ENCODE measurements around the gene ARHGAP32.
"Not testable (repeated sequence)": the region's sequence is repeated elsewhere in the genome, so short reads cannot be mapped to it uniquely, and the experiment has no call there.

The ARHGAP32 gene

DNA sequence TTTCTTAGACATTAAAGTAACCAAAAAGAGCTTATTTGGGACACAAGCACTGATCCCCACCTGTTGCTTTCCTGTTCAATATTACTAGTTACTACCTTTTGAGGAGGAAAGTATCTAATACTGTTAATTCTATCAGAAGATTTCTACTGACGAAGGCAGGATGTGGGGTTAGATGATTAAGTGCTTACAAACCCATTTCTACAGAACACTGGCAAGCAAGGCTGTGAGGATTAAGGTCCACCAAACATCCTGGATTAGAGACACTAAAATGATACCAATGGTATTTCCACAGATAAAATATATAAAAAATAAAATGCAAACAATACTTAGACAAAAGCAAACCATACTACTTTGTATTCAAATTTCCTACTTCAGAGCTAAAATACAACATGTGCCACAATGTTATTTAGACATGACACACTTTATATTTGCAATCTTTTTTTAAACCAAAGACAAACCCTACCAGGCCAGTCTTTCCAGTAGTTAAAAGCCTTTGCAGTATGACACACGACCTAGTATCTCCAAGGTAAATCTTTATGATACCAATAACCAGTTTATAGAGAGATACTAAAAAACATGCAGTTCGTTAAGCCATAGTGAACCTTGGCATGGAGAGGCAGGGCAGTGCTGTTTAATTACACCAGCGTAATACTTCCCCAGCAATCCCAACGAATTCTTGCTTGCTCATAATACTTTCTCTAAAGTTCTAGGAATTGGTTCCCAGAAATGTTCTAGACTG, 178.2 kb downstream of the ARHGAP32 start:
- Histone ChIP-seq H3K4me1 (no peaks in the 10 kb centered on the region), H4K20me1 (no peaks in the 10 kb centered on the region), H3K27ac (no peak overlapping the region), H3K4me2 (no peak overlapping the region), H3K4me3 (no peak overlapping the region), H3K36me3 (no peaks in the 10 kb centered on the region), H3K9me3 (no peaks in the 10 kb centered on the region; the same call in 1 of the 2 replicates), H3K9ac (no peak overlapping the region), H3K27me3 (no peaks in the 10 kb centered on the region)
- TF ChIP-seq Cebpa-rat (IDR thresholded peaks at IDR 0.05) = no peak

DNA sequence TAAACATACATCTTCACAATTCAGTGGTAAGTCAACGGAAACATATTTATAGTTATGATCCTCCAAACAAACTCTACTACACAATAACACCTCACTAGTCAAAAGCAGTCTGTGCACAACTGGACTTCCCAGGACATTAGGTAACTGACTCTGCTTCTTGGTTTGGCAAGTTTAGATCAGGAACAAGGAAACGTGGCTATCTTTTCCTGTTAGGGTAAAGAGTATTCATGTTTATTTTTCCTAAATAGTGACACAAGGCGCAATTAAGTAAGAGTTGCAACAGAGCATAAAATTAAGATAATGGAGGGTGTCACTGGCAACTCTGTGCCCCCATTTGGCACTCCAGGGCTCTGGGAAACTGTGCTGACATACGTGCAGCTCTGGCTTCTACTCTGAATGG, 179.2 kb downstream of the ARHGAP32 start:
- no peak overlapping the region for H3K9ac ChIP-seq
- no peak overlapping the region for H3K27ac ChIP-seq
- H4K20me1 ChIP-seq = no peaks in the 10 kb centered on the region
- no peaks in the 10 kb centered on the region for H3K4me1 ChIP-seq
- H3K36me3 ChIP-seq = no peaks in the 10 kb centered on the region
- TF ChIP-seq Cebpa-rat (IDR thresholded peaks at IDR 0.05) = no peak
- no peak overlapping the region for H3K4me2 ChIP-seq
- H3K9me3 ChIP-seq = no peaks in the 10 kb centered on the region; the same call in 1 of the 2 replicates
- no peaks in the 10 kb centered on the region for H3K27me3 ChIP-seq
- no peak overlapping the region for H3K4me3 ChIP-seq

DNA sequence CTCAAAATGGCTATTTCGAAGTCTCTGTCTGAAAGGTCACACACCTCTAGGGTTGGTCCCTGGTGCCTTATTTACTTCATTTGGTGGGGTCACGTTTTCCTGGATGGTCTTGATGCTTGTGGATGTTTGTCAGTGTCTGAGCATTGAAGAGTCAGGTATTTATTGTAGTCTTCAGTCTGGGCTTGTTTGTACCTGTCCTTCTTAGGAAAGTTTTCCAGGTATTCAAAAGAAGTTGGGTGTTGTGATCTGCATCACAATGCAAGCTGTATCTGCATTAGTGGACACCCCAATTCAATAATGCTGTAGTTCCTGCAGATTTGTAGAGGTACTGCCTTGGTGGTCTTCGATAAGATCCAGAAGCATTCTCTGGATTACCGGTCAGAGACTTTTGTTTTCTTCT, 186.0 kb downstream of the ARHGAP32 start:
- H3K4me2 ChIP-seq = no peak overlapping the region
- no peaks in the 10 kb centered on the region for H3K4me1 ChIP-seq
- H4K20me1 ChIP-seq = no peaks in the 10 kb centered on the region
- H3K27ac ChIP-seq = no peak overlapping the region
- no peaks in the 10 kb centered on the region for H3K27me3 ChIP-seq
- H3K9me3 ChIP-seq = peaks cover 50% of the 10 kb centered on the region
- H3K9ac ChIP-seq = no peak overlapping the region
- H3K36me3 ChIP-seq = peaks cover 16% of the 10 kb centered on the region; the same call in 1 of the 2 replicates
- TF ChIP-seq Cebpa-rat (IDR thresholded peaks at IDR 0.05) = no peak
- H3K4me3 ChIP-seq = no peak overlapping the region

DNA sequence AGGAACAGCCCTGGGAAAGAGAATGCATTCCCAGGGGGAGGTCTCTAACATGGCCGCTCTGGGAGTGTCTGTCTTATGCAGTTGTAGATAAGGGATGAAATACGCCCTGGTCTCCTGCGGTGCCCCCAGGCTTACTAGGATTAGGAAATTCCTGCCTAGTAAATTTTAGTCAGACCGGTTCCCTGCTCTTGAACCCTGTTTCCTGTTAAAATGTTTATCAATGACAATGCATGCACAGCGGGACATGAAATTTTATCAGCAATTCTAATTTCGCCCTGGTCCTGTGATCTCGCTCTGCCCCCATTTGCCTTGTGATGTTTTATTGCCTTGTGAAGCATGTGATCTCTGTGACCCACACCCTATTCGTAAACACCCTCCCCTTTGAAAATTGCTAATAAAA, 193.0 kb downstream of the ARHGAP32 start:
- not testable (repeated sequence) for H3K4me2 ChIP-seq, H4K20me1 ChIP-seq, H3K4me1 ChIP-seq, H3K4me3 ChIP-seq, H3K27me3 ChIP-seq, H3K9ac ChIP-seq, H3K27ac ChIP-seq
- Histone ChIP-seq H3K36me3 (peaks cover 19% of the 10 kb centered on the region), H3K9me3 (peaks cover 59% of the 10 kb centered on the region)

DNA sequence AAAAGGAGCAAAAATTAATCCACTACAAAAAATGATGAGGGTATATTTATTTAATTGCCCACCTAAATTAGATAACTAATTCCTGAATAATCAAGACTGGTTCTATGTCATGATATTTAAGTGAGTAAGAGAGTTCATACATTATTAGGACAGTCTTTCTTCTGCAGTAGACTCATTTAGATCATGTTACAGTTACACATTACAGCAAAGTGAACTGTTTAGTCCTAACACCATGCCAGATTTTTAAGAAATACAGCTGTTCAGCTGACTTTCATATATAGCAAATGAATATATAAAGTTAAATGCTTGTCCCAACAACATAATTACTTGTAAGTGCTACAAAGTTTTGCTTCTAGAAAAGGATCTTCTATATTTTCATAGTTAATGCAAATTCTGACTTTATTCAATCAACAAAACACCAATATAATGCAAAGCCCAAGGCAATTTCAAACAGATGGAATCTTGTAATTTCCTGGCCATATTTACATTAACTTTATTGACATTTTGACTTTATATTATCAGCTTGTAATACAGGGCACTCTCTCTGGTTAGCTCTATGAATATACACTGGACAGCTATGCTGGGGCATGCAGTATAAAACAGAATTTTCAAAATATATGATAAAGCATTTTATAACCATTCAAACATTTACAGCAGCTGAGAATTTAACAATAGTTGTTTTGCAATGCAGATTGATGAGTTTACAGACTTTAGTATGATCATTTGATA, 203.7 kb downstream of the ARHGAP32 start:
- no peak overlapping the region for H3K27ac ChIP-seq
- no peak overlapping the region for H3K9ac ChIP-seq
- H4K20me1 ChIP-seq = no peaks in the 10 kb centered on the region
- 0 out of 2 replicates have a peak, but pooled peaks cover 3% of the 10 kb centered on the region for H3K9me3 ChIP-seq
- no peaks in the 10 kb centered on the region for H3K27me3 ChIP-seq
- no peak for TF ChIP-seq Cebpa-rat (IDR thresholded peaks at IDR 0.05)
- H3K36me3 ChIP-seq = 0 out of 2 replicates have a peak, but pooled peaks cover 4% of the 10 kb centered on the region
- H3K4me2 ChIP-seq = no peak overlapping the region
- H3K4me1 ChIP-seq = no peaks in the 10 kb centered on the region
- H3K4me3 ChIP-seq = no peak overlapping the region

DNA sequence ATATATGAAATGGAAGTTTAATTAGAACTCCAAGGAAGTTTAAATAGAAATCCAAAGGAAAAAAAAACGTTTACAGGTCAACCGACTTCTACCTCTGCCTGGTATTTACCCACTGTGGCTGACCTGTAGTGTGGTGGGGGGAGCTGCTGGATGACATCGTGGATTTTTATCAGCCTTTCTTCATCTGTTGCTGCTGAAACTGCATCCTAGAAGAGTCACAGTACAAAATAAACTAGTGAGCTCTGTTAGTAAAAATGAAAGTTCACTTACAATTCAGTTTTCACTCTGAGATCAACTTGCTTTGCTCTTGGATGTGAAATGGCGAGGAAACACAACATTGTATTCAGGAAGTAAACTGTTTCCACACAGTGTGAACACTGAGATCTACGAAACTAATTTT, 206.2 kb downstream of the ARHGAP32 start:
- no peak for TF ChIP-seq Cebpa-rat (IDR thresholded peaks at IDR 0.05)
- no peaks in the 10 kb centered on the region for H4K20me1 ChIP-seq

DNA sequence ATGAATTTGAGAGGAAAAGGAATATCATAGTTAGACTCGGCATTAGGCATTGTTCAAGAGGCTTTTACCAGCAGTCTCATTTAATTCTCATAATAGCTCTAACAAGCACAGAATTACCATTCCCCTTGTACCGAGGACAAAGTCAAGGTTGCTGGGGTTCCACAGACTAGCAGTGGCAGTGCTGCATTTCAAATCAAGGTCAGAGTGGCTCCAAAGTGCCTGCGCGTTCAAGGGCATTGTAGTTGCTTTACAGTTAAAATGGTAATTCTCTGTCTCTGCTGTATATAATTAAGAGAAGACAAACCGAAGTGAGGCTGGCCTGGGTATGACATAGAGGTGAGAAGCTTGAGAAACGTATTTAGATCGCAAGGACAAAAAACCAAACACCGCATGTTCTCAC, 209.1 kb downstream of the ARHGAP32 start:
- H4K20me1 ChIP-seq = no peaks in the 10 kb centered on the region
- H3K4me3 ChIP-seq = no peak overlapping the region
- no peak overlapping the region for H3K4me2 ChIP-seq
- no peaks in the 10 kb centered on the region for H3K9me3 ChIP-seq
- no peaks in the 10 kb centered on the region for H3K4me1 ChIP-seq
- H3K36me3 ChIP-seq = 0 out of 2 replicates have a peak, but pooled peaks cover 4% of the 10 kb centered on the region
- TF ChIP-seq Cebpa-rat (IDR thresholded peaks at IDR 0.05) = no peak
- no peak overlapping the region for H3K27ac ChIP-seq
- H3K27me3 ChIP-seq = no peaks in the 10 kb centered on the region
- H3K9ac ChIP-seq = no peak overlapping the region

More for the DNA sequence above, 206.2 kb downstream of the ARHGAP32 start:
- Histone ChIP-seq H3K4me1 (no peaks in the 10 kb centered on the region), H3K36me3 (0 out of 2 replicates have a peak, but pooled peaks cover 4% of the 10 kb centered on the region), H3K9me3 (0 out of 2 replicates have a peak, but pooled peaks cover 3% of the 10 kb centered on the region), H3K9ac (no peak overlapping the region), H3K27ac (no peak overlapping the region), H3K4me2 (no peak overlapping the region), H3K4me3 (no peak overlapping the region), H3K27me3 (no peaks in the 10 kb centered on the region)

DNA sequence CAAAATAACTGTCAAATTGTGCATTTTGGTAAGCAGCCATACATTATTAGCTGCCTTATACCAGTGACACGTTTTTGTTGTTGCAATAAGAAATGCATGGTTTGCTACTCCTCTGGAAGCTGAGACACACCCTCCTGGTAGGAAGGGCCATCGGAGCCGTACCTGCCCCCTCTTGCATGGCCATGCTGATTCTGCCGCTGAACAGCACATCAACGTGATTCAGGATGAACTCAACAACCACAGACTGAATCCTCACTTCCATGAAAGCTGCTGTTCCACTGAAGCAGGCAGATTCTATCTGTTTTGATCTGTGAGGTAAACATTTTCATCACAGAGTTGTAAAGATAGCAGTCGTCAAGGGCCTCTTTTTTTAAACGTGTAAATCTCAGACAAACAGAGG, 210.9 kb downstream of the ARHGAP32 start:
- peaks cover 14% of the 10 kb centered on the region; the same call in 1 of the 2 replicates for H3K36me3 ChIP-seq
- H3K27ac ChIP-seq = no peak overlapping the region
- no peaks in the 10 kb centered on the region for H3K9me3 ChIP-seq
- no peak overlapping the region for H3K4me2 ChIP-seq
- no peak for TF ChIP-seq Cebpa-rat (IDR thresholded peaks at IDR 0.05)
- no peaks in the 10 kb centered on the region for H3K4me1 ChIP-seq
- H3K4me3 ChIP-seq = no peak overlapping the region
- no peak overlapping the region for H3K9ac ChIP-seq
- no peaks in the 10 kb centered on the region for H3K27me3 ChIP-seq
- H4K20me1 ChIP-seq = no peaks in the 10 kb centered on the region

DNA sequence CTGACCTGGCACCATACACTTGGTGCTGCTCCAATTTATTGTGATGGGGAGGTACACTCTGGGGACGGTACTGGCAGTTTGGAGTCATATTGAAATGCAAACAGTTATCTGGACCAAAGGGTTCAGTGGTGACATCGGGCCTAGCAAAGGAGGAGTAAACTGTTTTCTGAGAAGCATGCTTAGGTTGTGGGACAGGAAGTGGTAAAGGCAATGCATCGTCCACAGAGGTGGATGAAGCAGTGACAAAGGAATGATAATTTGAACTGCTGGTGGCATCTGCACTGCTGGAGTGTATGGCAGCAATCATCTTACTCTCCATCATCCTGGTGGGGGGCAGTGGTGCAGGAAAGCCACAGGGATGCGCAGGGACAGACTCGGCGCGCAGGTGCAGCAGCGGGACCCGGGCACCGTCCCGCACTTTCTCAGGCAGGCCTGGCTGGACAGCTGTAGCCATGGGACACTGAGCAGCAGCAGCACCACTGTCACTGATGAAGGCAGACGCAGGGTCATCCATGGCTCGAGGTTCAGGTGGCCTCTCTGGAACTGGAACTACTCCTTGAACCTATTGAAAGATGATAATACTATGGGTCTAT, 221.4 kb downstream of the ARHGAP32 start:
- Histone ChIP-seq H3K27ac (no peak overlapping the region), H3K4me1 (peaks cover 8% of the 10 kb centered on the region), H3K9me3 (no peaks in the 10 kb centered on the region), H3K4me3 (no peak overlapping the region), H4K20me1 (no peaks in the 10 kb centered on the region), H3K36me3 (peaks cover 55% of the 10 kb centered on the region), H3K9ac (no peak overlapping the region), H3K4me2 (no peak overlapping the region), H3K27me3 (no peaks in the 10 kb centered on the region)
- no peak for TF ChIP-seq Cebpa-rat (IDR thresholded peaks at IDR 0.05)

DNA sequence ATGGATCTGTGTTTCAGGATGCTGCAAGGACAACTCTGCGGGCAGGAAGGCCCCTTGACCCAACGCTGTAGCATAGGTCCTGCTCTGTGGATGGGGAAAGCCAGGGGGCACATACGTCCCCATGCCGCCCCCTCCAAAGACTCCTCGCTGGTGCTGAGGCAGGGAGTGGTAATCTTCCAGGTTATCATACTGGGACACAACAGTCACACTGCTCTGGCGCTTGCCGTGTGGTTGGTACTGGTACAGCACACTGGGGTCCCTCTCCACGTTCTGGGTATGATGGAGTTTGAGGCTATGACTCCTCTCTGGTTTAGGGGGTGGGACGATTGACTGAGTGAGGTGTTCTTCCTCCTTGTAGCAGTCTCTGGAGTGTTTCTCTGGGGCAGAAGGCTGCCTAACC, 223.2 kb downstream of the ARHGAP32 start:
- H3K9me3 ChIP-seq = no peaks in the 10 kb centered on the region
- no peaks in the 10 kb centered on the region for H4K20me1 ChIP-seq
- H3K9ac ChIP-seq = no peak overlapping the region
- H3K4me1 ChIP-seq = peaks cover 18% of the 10 kb centered on the region
- peaks cover 46% of the 10 kb centered on the region for H3K36me3 ChIP-seq
- no peaks in the 10 kb centered on the region for H3K27me3 ChIP-seq
- H3K27ac ChIP-seq = no peak overlapping the region
- H3K4me2 ChIP-seq = no peak overlapping the region
- no peak for TF ChIP-seq Cebpa-rat (IDR thresholded peaks at IDR 0.05)
- no peak overlapping the region for H3K4me3 ChIP-seq

All from BLaER1 (cell line).